Measurements from ENCODE around the gene ZMIZ1.

DNA sequence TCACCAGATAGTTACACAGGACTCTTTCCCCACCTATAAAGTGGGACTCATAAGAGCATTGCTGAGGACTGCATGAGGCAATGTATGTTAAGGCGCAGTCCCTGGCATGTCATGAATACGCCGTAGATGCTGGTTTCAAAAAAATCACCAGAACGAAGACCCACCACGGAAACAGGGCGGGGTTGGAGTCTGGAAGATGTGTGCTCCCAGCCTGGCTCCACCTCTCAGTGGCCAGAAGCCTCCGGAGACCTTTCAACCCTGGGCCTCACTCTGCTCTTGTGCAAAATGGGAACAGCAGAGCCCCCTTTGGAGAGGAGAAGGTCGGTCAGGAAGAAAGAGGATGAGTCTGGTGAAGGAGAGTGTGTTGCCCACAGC lies 12.4 kb upstream of the ZMIZ1 start:
- TF ChIP-seq ZNF146 (tag by site-specific recombination; IDR thresholded peaks at IDR 0.05) (no peak), ZNF274 (IDR thresholded peaks at IDR 0.05; ENCODE audit: low read length) (no peak), ZNF274 (tag by site-specific recombination; IDR thresholded peaks at IDR 0.05; ENCODE audit: borderline replicate concordance) (no peak), FEZF1 (tag by site-specific recombination; IDR thresholded peaks at IDR 0.05) (no peak), KLF10 (tag by site-specific recombination; IDR thresholded peaks at IDR 0.05) (no peak), ZNF404 (tag by site-specific recombination; IDR thresholded peaks at IDR 0.05) (no peak), ZSCAN30 (tag by site-specific recombination; IDR thresholded peaks at IDR 0.05) (no peak), EGR2 (tag by site-specific recombination; IDR thresholded peaks at IDR 0.05; ENCODE audit: low read depth) (no peak), KLF7 (tag by site-specific recombination; IDR thresholded peaks at IDR 0.05; ENCODE audit: borderline replicate concordance) (no peak)
- TF ChIP-seq, protein P1, sequence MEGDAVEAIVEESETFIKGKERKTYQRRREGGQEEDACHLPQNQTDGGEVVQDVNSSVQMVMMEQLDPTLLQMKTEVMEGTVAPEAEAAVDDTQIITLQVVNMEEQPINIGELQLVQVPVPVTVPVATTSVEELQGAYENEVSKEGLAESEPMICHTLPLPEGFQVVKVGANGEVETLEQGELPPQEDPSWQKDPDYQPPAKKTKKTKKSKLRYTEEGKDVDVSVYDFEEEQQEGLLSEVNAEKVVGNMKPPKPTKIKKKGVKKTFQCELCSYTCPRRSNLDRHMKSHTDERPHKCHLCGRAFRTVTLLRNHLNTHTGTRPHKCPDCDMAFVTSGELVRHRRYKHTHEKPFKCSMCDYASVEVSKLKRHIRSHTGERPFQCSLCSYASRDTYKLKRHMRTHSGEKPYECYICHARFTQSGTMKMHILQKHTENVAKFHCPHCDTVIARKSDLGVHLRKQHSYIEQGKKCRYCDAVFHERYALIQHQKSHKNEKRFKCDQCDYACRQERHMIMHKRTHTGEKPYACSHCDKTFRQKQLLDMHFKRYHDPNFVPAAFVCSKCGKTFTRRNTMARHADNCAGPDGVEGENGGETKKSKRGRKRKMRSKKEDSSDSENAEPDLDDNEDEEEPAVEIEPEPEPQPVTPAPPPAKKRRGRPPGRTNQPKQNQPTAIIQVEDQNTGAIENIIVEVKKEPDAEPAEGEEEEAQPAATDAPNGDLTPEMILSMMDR (tag by site-specific recombination; IDR thresholded peaks at IDR 0.05): no peak

Measured in HEK293 (cell line).